ENCODE data around the gene CER1. TPM values are rescaled to one million over a fixed set of nuclear protein-coding genes. Genes with fewer than 3 reads are reported as not detected.

Gene CER1
- total and polyA plus RNA-seq, 10 of the 15 experiments (the other 5 are each of a cell fraction or from before 2014, with no cell fraction given): not detected

GRCh38 chr9:14715102-14715501, 7.4 kb downstream of the CER1 start (continued):
- no peak for TF ChIP-seq ZBTB11 (CRISPR knock-in tag; IDR thresholded peaks at IDR 0.05)
- TF ChIP-seq EED (IDR thresholded peaks at IDR 0.05; ENCODE audit: low read depth): no peak
- TF ChIP-seq SMARCA5 (IDR thresholded peaks at IDR 0.05): no peak
- no peak for TF ChIP-seq JUNB (IDR thresholded peaks at IDR 0.05)
- TF ChIP-seq ATF3 (IDR thresholded peaks at IDR 0.05; ENCODE audit: borderline replicate concordance, extremely low read depth, low read depth, low read length): no peak
- no peak for TF ChIP-seq NFYA (IDR thresholded peaks at IDR 0.05; ENCODE audit: borderline replicate concordance, low read depth, low read length)
- no peak for TF ChIP-seq STAT3 (IDR thresholded peaks at IDR 0.05; ENCODE audit: low read depth, low read length)
- TF ChIP-seq TCF7 (IDR thresholded peaks at IDR 0.05; ENCODE audit: borderline replicate concordance): no peak
- no peak for TF ChIP-seq TCF3 (IDR thresholded peaks at IDR 0.05; ENCODE audit: borderline replicate concordance, insufficient read depth, low read depth, low read length)
- no peak for TF ChIP-seq SMAD1 (IDR thresholded peaks at IDR 0.05; ENCODE audit: low read depth, partially characterized antibody)
- TF ChIP-seq RCOR1 (conservative IDR thresholded peaks at IDR 0.05; ENCODE audit: low read depth, low read length): no peak
- TF ChIP-seq RAD21 (IDR thresholded peaks at IDR 0.05; ENCODE audit: insufficient read depth, low read depth, low read length): no peak
- no peak for TF ChIP-seq ATF7 (IDR thresholded peaks at IDR 0.05; ENCODE audit: low read depth)

All from GM12878 (cell line).